CD14-positive monocyte (primary cell): ENCODE results near the gene ARHGDIA. TPM values are rescaled to one million over a fixed set of nuclear protein-coding genes. Genes with fewer than 3 reads are reported as not detected.

Source experiments
- DNase-seq, 3 donors: peaks; one replicate each; pipeline ENCODE4 v3.0.0-alpha.2; 2011 to 2022
- H2AFZ ChIP-seq: 2 replicates; pipeline ENCODE4 v1.6.0; 2012; ENCODE audit warnings: mild to moderate bottlenecking, low read depth, low read length, inconsistent platforms; ENCODE audit not compliant: insufficient read depth, poor library complexity, severe bottlenecking
- H3K27ac ChIP-seq, 2 donors: 1 replicate in 1 of 2; 2 replicates in 1 of 2; pipeline ENCODE4 v1.5.1; 2012 to 2013; ENCODE audit warnings: low read length in 2 of 2, control low read depth in 1 of 2, inconsistent platforms in 1 of 2, low read depth in 1 of 2, mild to moderate bottlenecking in 1 of 2
- H3K27me3 ChIP-seq, 2 donors: one replicate each; pipeline versions ENCODE4 v1.6.0 to v1.6.1; 2011 to 2013; ENCODE audit warnings: low read length in 2 of 2; ENCODE audit not compliant: control insufficient read depth in 2 of 2, insufficient read depth in 2 of 2
- H3K36me3 ChIP-seq, 2 donors: replicated peaks in 1 of 2; 1 replicate in 1 of 2; 2 replicates in 1 of 2; pipeline versions ENCODE4 v1.5.1 to v1.6.1; 2012 to 2013; ENCODE audit warnings: low read length in 2 of 2, control low read depth in 1 of 2, inconsistent platforms in 1 of 2, mild to moderate bottlenecking in 1 of 2; ENCODE audit not compliant: insufficient read depth in 2 of 2, control insufficient read depth in 1 of 2
- H3K4me1 ChIP-seq, 2 donors: 1 replicate in 1 of 2; 2 replicates in 1 of 2; pipeline versions ENCODE4 v1.5.1 to v1.6.1; 2012 to 2013; ENCODE audit warnings: low read length in 2 of 2, control low read depth in 1 of 2, inconsistent platforms in 1 of 2, mild to moderate bottlenecking in 1 of 2, moderate library complexity in 1 of 2; ENCODE audit not compliant: insufficient read depth in 2 of 2, control insufficient read depth in 1 of 2
- H3K4me2 ChIP-seq: replicated peaks from 2 replicates; pipeline ENCODE3; 2012; ENCODE audit warnings: low read length, moderate library complexity, mild to moderate bottlenecking; ENCODE audit not compliant: poor library complexity, severe bottlenecking; ENCODE audit errors: extremely low read depth
- H3K4me3 ChIP-seq, 3 experiments: fragments of 200-600 bp in 1 of 3; sonication (generic) in 1 of 3; replicated peaks in 1 of 3; 1 replicate in 2 of 3; 2 replicates in 1 of 3; pipeline ENCODE4 v1.5.1; 2011 to 2013; ENCODE audit warnings: low read length in 3 of 3, mild to moderate bottlenecking in 3 of 3, control low read depth in 2 of 3, low read depth in 2 of 3, inconsistent platforms in 1 of 3, moderate library complexity in 1 of 3
- H3K79me2 ChIP-seq: 2 replicates; pipeline ENCODE4 v1.6.0; 2012; ENCODE audit warnings: mild to moderate bottlenecking, control low read depth, inconsistent platforms, low read length, moderate library complexity; ENCODE audit not compliant: insufficient read depth
- H3K9ac ChIP-seq: 2 replicates; pipeline ENCODE4 v1.6.0; 2017; ENCODE audit warnings: low read length, mild to moderate bottlenecking; ENCODE audit not compliant: insufficient read depth, poor library complexity, severe bottlenecking
- H3K9me3 ChIP-seq, 2 donors: replicated peaks in 1 of 2; 1 replicate in 1 of 2; 2 replicates in 1 of 2; pipeline versions ENCODE4 v1.5.1 to v1.6.1; 2012 to 2013; ENCODE audit warnings: low read length in 2 of 2, control low read depth in 1 of 2; ENCODE audit not compliant: control insufficient read depth in 1 of 2, insufficient read depth in 1 of 2
- H4K20me1 ChIP-seq: 2 replicates; pipeline ENCODE4 v1.6.0; 2012; ENCODE audit warnings: mild to moderate bottlenecking, low read length, control low read depth, moderate library complexity; ENCODE audit not compliant: insufficient read depth
- H3K27ac Mint-ChIP-seq, 7 donors: one replicate each; pipeline ENCODE4 v1.8.0; 2020; ENCODE audit warnings: mild to moderate bottlenecking in 7 of 7, mixed read lengths in 7 of 7, moderate library complexity in 6 of 7, inconsistent platforms in 2 of 7
- H3K27me3 Mint-ChIP-seq, 3 donors: one replicate each; pipeline ENCODE4 v1.8.0; 2021 to 2022; ENCODE audit warnings: low read depth in 3 of 3, mild to moderate bottlenecking in 3 of 3, mixed read lengths in 3 of 3, moderate library complexity in 3 of 3, inconsistent platforms in 1 of 3
- H3K36me3 Mint-ChIP-seq, 2 donors: one replicate each; pipeline ENCODE4 v1.8.0; 2020; ENCODE audit warnings: mixed read lengths in 2 of 2, inconsistent platforms in 1 of 2, mild to moderate bottlenecking in 1 of 2
- H3K4me1 Mint-ChIP-seq: one replicate; pipeline ENCODE4 v1.8.0; 2020; ENCODE audit warnings: mild to moderate bottlenecking, mixed read lengths
- H3K4me3 Mint-ChIP-seq, 2 donors: one replicate each; pipeline ENCODE4 v1.8.0; 2020; ENCODE audit warnings: mild to moderate bottlenecking in 2 of 2, mixed read lengths in 2 of 2, moderate library complexity in 1 of 2
- H3K9me3 Mint-ChIP-seq, 7 donors: one replicate each; pipeline ENCODE4 v1.8.0; 2020 to 2022; ENCODE audit warnings: mixed read lengths in 7 of 7, mild to moderate bottlenecking in 6 of 7, moderate library complexity in 6 of 7, inconsistent platforms in 2 of 7
- WGBS: methylation state at CpG from one replicate; pipeline ENCODE4 v1.1.5; 2013; ENCODE audit warnings: missing lambda C conversion rate; ENCODE audit not compliant: insufficient coverage; 5-methylcytosine and 5-hydroxymethylcytosine counted together
- intact Hi-C, 2 donors: fragments of 100-400 bp; cut with micrococcal nuclease; formaldehyde crosslinking; loops; one replicate each; pipeline versions ENCODE4 v1.15.0 to v1.15.1; 2023
- polyA plus RNA-seq, 3 donors: library from polyadenylated mRNA; depleted of rRNA in 1 of 3; unstranded in 2 of 3; stranded (reverse) in 1 of 3; fragments of 300-500 nt in 2 of 3; fragments of >200 nt in 1 of 3; fragmentation: Illumina TruSeq in 2 of 3; gene quantifications; 1 replicate in 2 of 3; 2 replicates in 1 of 3; pipeline ENCODE4 v1.2.3, GENCODE V29; 2012 to 2021
- TF ChIP-seq, protein P1 (sequence below): fragments of 200-600 bp; IDR thresholded peaks from one replicate; pipeline ENCODE4 v1.8.0; 2022; ENCODE audit warnings: antibody characterized with exemption, mild to moderate bottlenecking

Gene ARHGDIA
- polyA plus RNA-seq, 3 donors: 86.3 to 477 (median 97.2) TPM

GRCh38 chr17:81821603-81822311 lies 49.4 kb downstream of the ARHGDIA start:
- DNase-seq: peak in 2 of 3 donors; percentile 33 to 46
- H3K4me1 Mint-ChIP-seq: peaks cover 8% of the 10 kb centered on the region
- Histone ChIP-seq H3K9me3 (no peaks in the 10 kb centered on the region), H3K4me3 (no peak overlapping the region), H3K36me3 (peaks cover 11 to 14% of the 10 kb centered on the region in 2 donors), H3K9ac (peak overlapping the region; percentile 4), H3K27ac (no peak overlapping the region), H3K27me3 (peaks cover 0 to 4% of the 10 kb centered on the region in 2 donors), H3K79me2 (peaks cover 5% of the 10 kb centered on the region), H3K4me2 (peak overlapping the region; percentile 1), H3K4me1 (peaks cover 4 to 10% of the 10 kb centered on the region in 2 donors), H2AFZ (no peak overlapping the region), H4K20me1 (peaks cover 14% of the 10 kb centered on the region)
- H3K36me3 Mint-ChIP-seq: peaks cover 12 to 19% of the 10 kb centered on the region in 2 donors
- TF ChIP-seq, protein P1, sequence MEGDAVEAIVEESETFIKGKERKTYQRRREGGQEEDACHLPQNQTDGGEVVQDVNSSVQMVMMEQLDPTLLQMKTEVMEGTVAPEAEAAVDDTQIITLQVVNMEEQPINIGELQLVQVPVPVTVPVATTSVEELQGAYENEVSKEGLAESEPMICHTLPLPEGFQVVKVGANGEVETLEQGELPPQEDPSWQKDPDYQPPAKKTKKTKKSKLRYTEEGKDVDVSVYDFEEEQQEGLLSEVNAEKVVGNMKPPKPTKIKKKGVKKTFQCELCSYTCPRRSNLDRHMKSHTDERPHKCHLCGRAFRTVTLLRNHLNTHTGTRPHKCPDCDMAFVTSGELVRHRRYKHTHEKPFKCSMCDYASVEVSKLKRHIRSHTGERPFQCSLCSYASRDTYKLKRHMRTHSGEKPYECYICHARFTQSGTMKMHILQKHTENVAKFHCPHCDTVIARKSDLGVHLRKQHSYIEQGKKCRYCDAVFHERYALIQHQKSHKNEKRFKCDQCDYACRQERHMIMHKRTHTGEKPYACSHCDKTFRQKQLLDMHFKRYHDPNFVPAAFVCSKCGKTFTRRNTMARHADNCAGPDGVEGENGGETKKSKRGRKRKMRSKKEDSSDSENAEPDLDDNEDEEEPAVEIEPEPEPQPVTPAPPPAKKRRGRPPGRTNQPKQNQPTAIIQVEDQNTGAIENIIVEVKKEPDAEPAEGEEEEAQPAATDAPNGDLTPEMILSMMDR: peak; percentile 41
- no peak overlapping the region for H3K4me3 Mint-ChIP-seq
- intact Hi-C loops: loop anchor here in 1 of 2 donors (5.0 kb wide), 1 partner anchor 36 kb away; no protein-coding TSS in a partner anchor
- peaks cover 0 to 13% (median 8%) of the 10 kb centered on the region in 3 donors for H3K27me3 Mint-ChIP-seq
- no peak overlapping the region for H3K27ac Mint-ChIP-seq
- H3K9me3 Mint-ChIP-seq: no peaks in the 10 kb centered on the region
- WGBS: 64% methylated on average over 11 of the region's 20 CpGs

DNA sequence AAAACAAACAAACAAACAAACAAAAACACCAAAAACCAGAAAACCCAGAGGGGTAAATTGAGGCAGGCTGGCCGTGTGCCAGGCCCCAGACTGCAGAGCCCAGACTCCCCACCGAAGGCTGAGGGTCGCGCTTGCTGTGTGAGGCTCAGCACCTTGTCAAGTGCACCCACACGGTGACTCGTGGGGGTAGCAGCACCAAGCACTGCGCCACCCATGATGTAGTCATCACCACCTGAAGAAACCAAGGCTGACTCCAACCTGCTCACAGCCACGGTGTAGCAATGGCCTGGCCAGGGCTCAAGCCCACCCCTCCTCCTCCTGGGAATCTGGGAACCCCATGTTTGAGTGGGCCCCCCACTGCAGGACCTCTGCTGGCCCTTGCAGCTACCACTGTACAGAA lies 50.0 kb downstream of the ARHGDIA start:
- H3K4me2 ChIP-seq: no peak overlapping the region
- H3K79me2 ChIP-seq: peaks cover 3% of the 10 kb centered on the region
- peaks cover 4 to 10% of the 10 kb centered on the region in 2 donors for H3K4me1 ChIP-seq
- no peak overlapping the region for H2AFZ ChIP-seq
- Mint-ChIP-seq H3K36me3 (peaks cover 10 to 17% of the 10 kb centered on the region in 2 donors), H3K27me3 (peaks cover 0 to 17% (median 9%) of the 10 kb centered on the region in 3 donors), H3K4me1 (peaks cover 8% of the 10 kb centered on the region), H3K9me3 (no peaks in the 10 kb centered on the region), H3K27ac (no peak overlapping the region), H3K4me3 (no peak overlapping the region)
- no peak overlapping the region for H3K4me3 ChIP-seq
- H3K27me3 ChIP-seq: peaks cover 0 to 4% of the 10 kb centered on the region in 2 donors
- H3K36me3 ChIP-seq: peaks cover 11 to 14% of the 10 kb centered on the region in 2 donors
- 95% methylated on average over 6 of the region's 8 CpGs for whole genome bisulfite sequencing
- no peak overlapping the region for H3K9ac ChIP-seq
- peaks cover 12% of the 10 kb centered on the region for H4K20me1 ChIP-seq
- no peak overlapping the region for H3K27ac ChIP-seq
- H3K9me3 ChIP-seq: no peaks in the 10 kb centered on the region
- TF ChIP-seq, protein P1: no peak
- no peak for DNase-seq
- intact Hi-C loops: loop anchor here in 1 of 2 donors (5.0 kb wide), 1 partner anchor 36 kb away; no protein-coding TSS in a partner anchor
